ENCODE measurements around the gene POLR2E.

DNA sequence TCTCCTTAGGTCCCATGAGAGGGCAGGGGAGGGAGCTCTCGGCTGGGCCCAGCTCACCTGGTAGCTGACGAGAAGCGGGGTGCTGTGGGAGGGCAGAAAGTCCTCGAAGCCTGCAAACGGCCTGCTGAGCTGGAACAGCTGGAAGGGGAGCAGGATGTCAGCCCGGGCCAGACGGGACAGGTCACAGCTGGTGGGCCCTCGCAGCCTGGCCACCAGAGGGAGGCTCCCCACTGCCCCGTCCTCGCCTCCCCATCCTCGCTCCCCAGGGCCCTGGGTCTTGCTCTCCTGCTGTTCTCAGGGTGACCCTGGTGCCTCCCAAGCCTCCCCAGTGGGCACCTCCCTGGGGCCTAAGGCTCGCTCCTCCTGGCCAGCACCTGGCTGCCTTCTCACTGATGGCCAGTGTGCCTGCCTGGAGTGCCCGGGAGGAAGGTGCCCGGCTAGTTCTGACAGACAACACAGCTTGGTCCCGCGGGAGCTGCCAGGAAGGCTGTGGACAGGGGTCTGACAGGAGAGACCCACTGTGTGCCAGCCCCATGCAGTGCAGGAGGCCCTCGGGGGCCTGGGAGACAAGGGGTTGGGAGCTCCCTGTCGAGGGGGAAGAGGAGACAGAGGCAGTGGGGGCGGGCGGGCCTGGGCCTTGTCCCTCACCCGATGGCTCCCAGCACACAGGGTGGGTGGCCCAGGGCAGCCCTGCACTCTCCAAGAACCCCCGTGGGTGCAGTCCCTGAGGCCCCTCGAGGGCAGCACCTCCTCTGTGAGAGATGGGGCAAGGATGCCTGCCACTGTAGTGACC is 28.9 kb upstream of the POLR2E start:
- TF ChIP-seq, protein P1, sequence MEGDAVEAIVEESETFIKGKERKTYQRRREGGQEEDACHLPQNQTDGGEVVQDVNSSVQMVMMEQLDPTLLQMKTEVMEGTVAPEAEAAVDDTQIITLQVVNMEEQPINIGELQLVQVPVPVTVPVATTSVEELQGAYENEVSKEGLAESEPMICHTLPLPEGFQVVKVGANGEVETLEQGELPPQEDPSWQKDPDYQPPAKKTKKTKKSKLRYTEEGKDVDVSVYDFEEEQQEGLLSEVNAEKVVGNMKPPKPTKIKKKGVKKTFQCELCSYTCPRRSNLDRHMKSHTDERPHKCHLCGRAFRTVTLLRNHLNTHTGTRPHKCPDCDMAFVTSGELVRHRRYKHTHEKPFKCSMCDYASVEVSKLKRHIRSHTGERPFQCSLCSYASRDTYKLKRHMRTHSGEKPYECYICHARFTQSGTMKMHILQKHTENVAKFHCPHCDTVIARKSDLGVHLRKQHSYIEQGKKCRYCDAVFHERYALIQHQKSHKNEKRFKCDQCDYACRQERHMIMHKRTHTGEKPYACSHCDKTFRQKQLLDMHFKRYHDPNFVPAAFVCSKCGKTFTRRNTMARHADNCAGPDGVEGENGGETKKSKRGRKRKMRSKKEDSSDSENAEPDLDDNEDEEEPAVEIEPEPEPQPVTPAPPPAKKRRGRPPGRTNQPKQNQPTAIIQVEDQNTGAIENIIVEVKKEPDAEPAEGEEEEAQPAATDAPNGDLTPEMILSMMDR (conservative IDR thresholded peaks at IDR 0.05; ENCODE audit: low read depth in 2 of 2) = no peak
- no peak for TF ChIP-seq EZH2 (IDR thresholded peaks at IDR 0.05; ENCODE audit: low read depth, unreplicated experiment)
- TF ChIP-seq, protein P2, sequence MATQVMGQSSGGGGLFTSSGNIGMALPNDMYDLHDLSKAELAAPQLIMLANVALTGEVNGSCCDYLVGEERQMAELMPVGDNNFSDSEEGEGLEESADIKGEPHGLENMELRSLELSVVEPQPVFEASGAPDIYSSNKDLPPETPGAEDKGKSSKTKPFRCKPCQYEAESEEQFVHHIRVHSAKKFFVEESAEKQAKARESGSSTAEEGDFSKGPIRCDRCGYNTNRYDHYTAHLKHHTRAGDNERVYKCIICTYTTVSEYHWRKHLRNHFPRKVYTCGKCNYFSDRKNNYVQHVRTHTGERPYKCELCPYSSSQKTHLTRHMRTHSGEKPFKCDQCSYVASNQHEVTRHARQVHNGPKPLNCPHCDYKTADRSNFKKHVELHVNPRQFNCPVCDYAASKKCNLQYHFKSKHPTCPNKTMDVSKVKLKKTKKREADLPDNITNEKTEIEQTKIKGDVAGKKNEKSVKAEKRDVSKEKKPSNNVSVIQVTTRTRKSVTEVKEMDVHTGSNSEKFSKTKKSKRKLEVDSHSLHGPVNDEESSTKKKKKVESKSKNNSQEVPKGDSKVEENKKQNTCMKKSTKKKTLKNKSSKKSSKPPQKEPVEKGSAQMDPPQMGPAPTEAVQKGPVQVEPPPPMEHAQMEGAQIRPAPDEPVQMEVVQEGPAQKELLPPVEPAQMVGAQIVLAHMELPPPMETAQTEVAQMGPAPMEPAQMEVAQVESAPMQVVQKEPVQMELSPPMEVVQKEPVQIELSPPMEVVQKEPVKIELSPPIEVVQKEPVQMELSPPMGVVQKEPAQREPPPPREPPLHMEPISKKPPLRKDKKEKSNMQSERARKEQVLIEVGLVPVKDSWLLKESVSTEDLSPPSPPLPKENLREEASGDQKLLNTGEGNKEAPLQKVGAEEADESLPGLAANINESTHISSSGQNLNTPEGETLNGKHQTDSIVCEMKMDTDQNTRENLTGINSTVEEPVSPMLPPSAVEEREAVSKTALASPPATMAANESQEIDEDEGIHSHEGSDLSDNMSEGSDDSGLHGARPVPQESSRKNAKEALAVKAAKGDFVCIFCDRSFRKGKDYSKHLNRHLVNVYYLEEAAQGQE (IDR thresholded peaks at IDR 0.05; ENCODE audit: unreplicated experiment) = no peak
- TF ChIP-seq POLR2AphosphoS5 (IDR thresholded peaks at IDR 0.05; ENCODE audit: low read depth) = no peak
- no peak for TF ChIP-seq CREB1 (CRISPR knock-in tag; IDR thresholded peaks at IDR 0.05; ENCODE audit: low read depth)
- no peak for TF ChIP-seq EZH2phosphoT487 (IDR thresholded peaks at IDR 0.05; ENCODE audit: unreplicated experiment)
